Suprapubic skin (tissue), 4 donors: Measurements from ENCODE around the gene TMEM52.

Experiments used
- CTCF ChIP-seq, 2 donors: fragments of 200-600 bp in 1 of 2; fragments of 450-650 bp in 1 of 2; sonication (generic) in 1 of 2; IDR thresholded peaks; one replicate each; pipeline ENCODE4 v1.5.1; 2016 to 2019; ENCODE audit warnings: antibody characterized with exemption in 2 of 2, mild to moderate bottlenecking in 1 of 2, moderate library complexity in 1 of 2
- POLR2A ChIP-seq, 2 donors: fragments of 450-650 bp; IDR thresholded peaks; one replicate each; pipeline ENCODE4 v1.6.1; 2017; ENCODE audit warnings: antibody characterized with exemption in 2 of 2, mild to moderate bottlenecking in 2 of 2, moderate library complexity in 2 of 2
- POLR2AphosphoS5 ChIP-seq, 3 donors: sonication (generic); formaldehyde crosslinking; IDR thresholded peaks; one replicate each; pipeline ENCODE4 v1.6.1; 2017; ENCODE audit warnings: antibody characterized with exemption in 3 of 3

GRCh38 chr1:1939296-1940122, 20.4 kb upstream of the TMEM52 start:
- TF ChIP-seq POLR2AphosphoS5 (IDR thresholded peaks at IDR 0.05) (no peak), POLR2A (IDR thresholded peaks at IDR 0.05) (no peak), CTCF (IDR thresholded peaks at IDR 0.05) (no peak)
